SK-N-SH (cell line): ENCODE results near the gene RASIP1. TPM values are rescaled to one million over a fixed set of nuclear protein-coding genes. Genes with fewer than 3 reads are reported as not detected.

Experiments
- CTCF ChIA-PET: fragments of 300-600, 350-600 bp; formaldehyde crosslinking; extraction: SDS; loops from one replicate; lab custom pipeline; 2021; lab: Yijun Ruan, JAX
- POLR2A ChIA-PET: fragments of 350-600 bp; sonication (Branson Sonifier 250); formaldehyde crosslinking; extraction: SDS; loops from one replicate; lab custom pipeline; 2020; ENCODE audit warnings: antibody characterized with exemption, inconsistent platforms; lab: Yijun Ruan, JAX
- DNase-seq: peaks from one replicate; pipeline ENCODE4 v3.0.0; 2012
- H2AFZ ChIP-seq: fragments of 200-600 bp; sonication (generic); 2 replicates; pipeline ENCODE4 v1.8.1; 2016; ENCODE audit warnings: antibody characterized with exemption, mild to moderate bottlenecking, low read depth
- H3F3A ChIP-seq: fragments of 200-600 bp; sonication (generic); replicated peaks from 2 replicates; pipeline ENCODE3; 2016; ENCODE audit warnings: antibody characterized with exemption, mild to moderate bottlenecking; ENCODE audit not compliant: insufficient read depth
- H3K27ac ChIP-seq, 2 experiments: fragments of 200-500 bp in 1 of 2; fragments of 200-600 bp in 1 of 2; sonication (Bioruptor generic) in 1 of 2; sonication (generic), shearing (Covaris generic) in 1 of 2; 2 replicates each; pipeline versions ENCODE4 v1.5.1 to v1.6.1; 2014 to 2016; ENCODE audit warnings: low read depth in 2 of 2, inconsistent platforms in 1 of 2, low read length in 1 of 2, mild to moderate bottlenecking in 1 of 2, mixed read lengths in 1 of 2
- H3K27me3 ChIP-seq: fragments of 200-600 bp; sonication (generic), shearing (Covaris generic); 2 replicates; pipeline ENCODE4 v1.6.1; 2016; ENCODE audit warnings: mixed run types; ENCODE audit not compliant: insufficient read depth
- H3K36me3 ChIP-seq, 2 experiments: fragments of 200-500 bp in 1 of 2; fragments of 200-600 bp in 1 of 2; sonication (Bioruptor generic) in 1 of 2; sonication (generic) in 1 of 2; replicated peaks in 1 of 2; 2 replicates each; pipeline versions ENCODE3 to v1.5.1; 2014 to 2016; ENCODE audit warnings: low read length in 1 of 2, mild to moderate bottlenecking in 1 of 2; ENCODE audit not compliant: insufficient read depth in 2 of 2, control insufficient read depth in 1 of 2
- H3K4me1 ChIP-seq, 2 experiments: fragments of 200-500 bp in 1 of 2; fragments of 200-600 bp in 1 of 2; sonication (Bioruptor generic) in 1 of 2; sonication (generic), shearing (Covaris generic) in 1 of 2; 2 replicates each; pipeline versions ENCODE4 v1.5.1 to v1.6.1; 2014 to 2016; ENCODE audit warnings: low read depth in 1 of 2, low read length in 1 of 2, mixed run types in 1 of 2; ENCODE audit not compliant: insufficient read depth in 2 of 2, control insufficient read depth in 1 of 2
- H3K4me2 ChIP-seq: fragments of 200-600 bp; sonication (generic), shearing (Covaris generic); 2 replicates; pipeline ENCODE4 v1.6.1; 2017; ENCODE audit warnings: mixed run types
- H3K4me3 ChIP-seq, 2 experiments: fragments of 200-500 bp in 1 of 2; fragments of 200-600 bp in 1 of 2; sonication (Bioruptor generic) in 1 of 2; sonication (generic), shearing (Covaris generic) in 1 of 2; 2 replicates each; pipeline versions ENCODE4 v1.5.1 to v1.8.1; 2014 to 2016; ENCODE audit warnings: low read depth in 2 of 2, inconsistent platforms in 1 of 2, low read length in 1 of 2, mild to moderate bottlenecking in 1 of 2, mixed read lengths in 1 of 2, moderate library complexity in 1 of 2
- H3K79me2 ChIP-seq: fragments of 200-600 bp; sonication (generic); 2 replicates; pipeline ENCODE4 v1.8.1; 2017; ENCODE audit warnings: mild to moderate bottlenecking; ENCODE audit not compliant: insufficient read depth
- H3K9ac ChIP-seq: fragments of 200-600 bp; sonication (generic); 2 replicates; pipeline ENCODE4 v1.6.1; 2017; ENCODE audit warnings: mixed run types
- H3K9me2 ChIP-seq: fragments of 200-600 bp; sonication (generic); 2 replicates; pipeline ENCODE4 v1.6.1; 2017; ENCODE audit warnings: mixed run types
- H3K9me3 ChIP-seq: fragments of 200-600 bp; sonication (generic); 2 replicates; pipeline ENCODE4 v1.6.1; 2017; ENCODE audit warnings: mixed run types, mild to moderate bottlenecking, moderate library complexity
- H4K20me1 ChIP-seq: fragments of 200-600 bp; sonication (generic); 2 replicates; pipeline ENCODE4 v1.6.1; 2017; ENCODE audit warnings: mild to moderate bottlenecking, mixed run types; ENCODE audit not compliant: insufficient read depth
- CHD2 ChIP-seq: fragments of 150-350 bp; IDR thresholded peaks from 2 replicates; pipeline ENCODE4 v1.6.1; 2018; ENCODE audit warnings: low read length; ENCODE audit not compliant: partially characterized antibody
- CTCF ChIP-seq: fragments of 200-600 bp; sonication (generic); IDR thresholded peaks from 2 replicates; pipeline ENCODE4 v1.6.1; 2017; ENCODE audit warnings: antibody characterized with exemption, mild to moderate bottlenecking, moderate library complexity
- EP300 ChIP-seq, 2 experiments: IDR thresholded peaks; 2 replicates each; pipeline versions ENCODE4 v1.4.0 to v1.6.1; 2012; ENCODE audit warnings: borderline replicate concordance in 1 of 2, low read depth in 1 of 2, low read length in 1 of 2
- EZH2phosphoT487 ChIP-seq: fragments of 200-600 bp; sonication (generic); IDR thresholded peaks from 2 replicates; pipeline ENCODE4 v1.6.1; 2017; ENCODE audit warnings: low read depth, mixed run types, mild to moderate bottlenecking, antibody characterized with exemption, moderate library complexity, borderline replicate concordance
- GABPA ChIP-seq: IDR thresholded peaks from 2 replicates; pipeline ENCODE4 v1.4.0; 2012; ENCODE audit warnings: low read depth, mild to moderate bottlenecking
- MAX ChIP-seq: IDR thresholded peaks from 2 replicates; pipeline ENCODE4 v1.4.0; 2012; ENCODE audit warnings: low read depth
- NRF1 ChIP-seq: IDR thresholded peaks from 2 replicates; pipeline ENCODE4 v1.6.1; 2012; ENCODE audit warnings: low read depth, mild to moderate bottlenecking, low read length
- PBX3 ChIP-seq: IDR thresholded peaks from 2 replicates; pipeline ENCODE4; 2012
- RFX5 ChIP-seq: IDR thresholded peaks from 2 replicates; pipeline ENCODE4 v1.6.1; 2012; ENCODE audit warnings: mild to moderate bottlenecking, improper control_type of control experiment, low read length
- SIN3A ChIP-seq: IDR thresholded peaks from 2 replicates; pipeline ENCODE4 v1.6.1; 2012; ENCODE audit warnings: low read depth, mild to moderate bottlenecking, low read length, moderate library complexity, borderline replicate concordance
- TAF1 ChIP-seq: IDR thresholded peaks from 2 replicates; pipeline ENCODE4 v1.6.1; 2012; ENCODE audit warnings: low read depth, mild to moderate bottlenecking, low read length, moderate library complexity, borderline replicate concordance
- TEAD4 ChIP-seq: IDR thresholded peaks from 2 replicates; pipeline ENCODE4 v1.4.0; 2012; ENCODE audit warnings: mild to moderate bottlenecking, borderline replicate concordance; ENCODE audit not compliant: insufficient read depth
- USF1 ChIP-seq: IDR thresholded peaks from 2 replicates; pipeline ENCODE4 v1.4.0; 2012; ENCODE audit warnings: low read depth, borderline replicate concordance
- WGBS: methylation state at CpG from one replicate; pipeline ENCODE4 v1.1.6; 2017; ENCODE audit warnings: low lambda C conversion rate; 5-methylcytosine and 5-hydroxymethylcytosine counted together
- polyA plus RNA-seq, 3 experiments: library from polyadenylated mRNA; depleted of rRNA; stranded (reverse); fragments of >200 nt; gene quantifications; 2 replicates each; pipeline ENCODE4 v1.2.3, GENCODE V29; 2012

Gene RASIP1
- polyA plus RNA-seq, 1 of the 3 experiments (the other 2 are of a cell fraction), result 0.41 TPM

- H2AFZ ChIP-seq, result no peak overlapping the region
- TF ChIP-seq TEAD4, result no peak
- no peak for TF ChIP-seq RFX5
- TF ChIP-seq GABPA, result no peak
- no peak for TF ChIP-seq USF1
- TF ChIP-seq, all 33 proteins: peak for 0
- Histone ChIP-seq H3K79me2 (no peaks in the 10 kb centered on the region), H3K9me3 (no peaks in the 10 kb centered on the region), H3K27ac (no peak overlapping the region), H3K4me1 (peaks cover 0 to 3% of the 10 kb centered on the region in 2 experiments; a peak in 1 of 4 replicates), H3K4me3 (no peak overlapping the region), H3K36me3 (no peaks in the 10 kb centered on the region), H3K9ac (no peak overlapping the region), H3F3A (no peaks in the 10 kb centered on the region), H3K9me2 (no peaks in the 10 kb centered on the region), H3K27me3 (peaks cover 10% of the 10 kb centered on the region), H3K4me2 (no peak overlapping the region), H4K20me1 (no peaks in the 10 kb centered on the region)
- CTCF ChIA-PET, result interaction anchor here (0.7 to 1.3 kb wide), 2 partner anchors 30 to 85 kb away, joined by 4 read pairs; no protein-coding TSS in a partner anchor
- POLR2A ChIA-PET, result no interaction called here
- DNase-seq, result no peak
- 90% methylated on average over 6 of the region's 14 CpGs for WGBS
Measured at GRCh38 chr19:48757741-48758144, 17.3 kb upstream of the RASIP1 start.

GRCh38 chr19:48757089-48757675 is 16.8 kb upstream of the RASIP1 start:
- H3K27ac ChIP-seq, result no peak overlapping the region
- no peaks in the 10 kb centered on the region for H3K79me2 ChIP-seq
- H3K27me3 ChIP-seq, result peaks cover 6% of the 10 kb centered on the region; the same call in 1 of the 2 replicates
- no peak overlapping the region for H3K4me3 ChIP-seq
- no peak overlapping the region for H2AFZ ChIP-seq
- H4K20me1 ChIP-seq, result no peaks in the 10 kb centered on the region
- H3F3A ChIP-seq, result no peaks in the 10 kb centered on the region
- H3K4me1 ChIP-seq, result peaks cover 0 to 6% of the 10 kb centered on the region in 2 experiments; a peak in 1 of 4 replicates
- no peak for DNase-seq
- 49% methylated on average over 6 of the region's 12 CpGs for WGBS
- no peak overlapping the region for H3K9ac ChIP-seq
- ChIA-PET POLR2A (no interaction called here), CTCF (no interaction called here)
- TF ChIP-seq CTCF (no peak), CHD2 (no peak), EZH2phosphoT487 (no peak), NRF1 (no peak), PBX3 (no peak), MAX (no peak), SIN3A (no peak), TAF1 (no peak), EP300 (IDR thresholded peaks at IDR 0.05; ENCODE audit: borderline replicate concordance in 1 of 2, low read depth in 1 of 2, low read length in 1 of 2) (no peak), TEAD4 (no peak)
- H3K9me3 ChIP-seq, result no peaks in the 10 kb centered on the region
- H3K9me2 ChIP-seq, result no peaks in the 10 kb centered on the region
- H3K4me2 ChIP-seq, result no peak overlapping the region
- no peaks in the 10 kb centered on the region for H3K36me3 ChIP-seq
